ENCODE results near the gene KIF7.

Gene KIF7

DNA sequence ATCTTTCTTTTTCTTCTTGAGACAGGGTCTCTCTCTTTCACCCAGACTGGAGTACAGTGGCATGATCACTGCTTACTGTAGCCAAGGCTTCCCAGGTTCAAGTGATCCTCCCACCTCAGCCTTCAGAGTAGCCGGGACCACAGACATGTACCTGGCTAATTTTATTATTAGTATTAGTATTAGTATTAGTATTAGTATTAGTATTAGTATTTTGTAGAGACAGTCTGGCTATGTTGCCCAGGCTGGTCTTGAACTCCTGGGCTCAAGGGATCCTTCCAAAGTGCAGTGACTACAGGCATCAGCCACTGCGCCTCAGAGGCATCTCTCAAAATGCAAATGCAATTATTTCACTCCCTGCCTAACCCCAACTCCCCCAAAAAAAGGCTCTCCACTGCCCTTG is 1.7 kb downstream of the KIF7 start:
- DNase-seq, result peak in 1 of 10 donors; percentile 7
- intact Hi-C loops (cut with DNase I), result no loop called here

DNA sequence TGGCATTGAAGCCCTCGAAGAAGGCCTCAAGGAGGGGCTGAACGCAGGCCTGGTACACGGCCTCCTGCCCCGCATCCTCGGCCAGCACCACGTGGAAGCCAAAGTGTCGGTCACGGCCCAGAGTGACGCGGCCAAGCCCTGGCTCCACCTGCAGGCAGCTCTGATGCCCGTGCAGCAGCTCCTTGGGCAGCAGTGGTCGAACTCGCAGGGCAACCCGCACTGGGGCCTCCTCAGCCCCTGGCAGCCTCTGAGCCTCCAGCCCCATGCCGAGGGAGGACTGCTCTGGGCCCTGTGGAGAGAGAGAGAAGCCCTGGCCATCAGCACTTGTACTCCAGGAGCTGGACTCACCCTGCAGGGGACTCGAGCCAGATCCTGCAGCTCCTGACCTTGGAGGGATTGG is 2.6 kb downstream of the KIF7 start:
- intact Hi-C loops (cut with DNase I), result no loop called here
- DNase-seq, result peak in 1 of 10 donors; percentile 52

GRCh38 chr15:89652131-89652530 is 3.1 kb downstream of the KIF7 start:
- intact Hi-C loops (cut with DNase I), result no loop called here
- no peak for DNase-seq

GRCh38 chr15:89649716-89650115 is 5.6 kb downstream of the KIF7 start:
- DNase-seq, result no peak
- intact Hi-C loops (cut with DNase I), result no loop called here

DNA sequence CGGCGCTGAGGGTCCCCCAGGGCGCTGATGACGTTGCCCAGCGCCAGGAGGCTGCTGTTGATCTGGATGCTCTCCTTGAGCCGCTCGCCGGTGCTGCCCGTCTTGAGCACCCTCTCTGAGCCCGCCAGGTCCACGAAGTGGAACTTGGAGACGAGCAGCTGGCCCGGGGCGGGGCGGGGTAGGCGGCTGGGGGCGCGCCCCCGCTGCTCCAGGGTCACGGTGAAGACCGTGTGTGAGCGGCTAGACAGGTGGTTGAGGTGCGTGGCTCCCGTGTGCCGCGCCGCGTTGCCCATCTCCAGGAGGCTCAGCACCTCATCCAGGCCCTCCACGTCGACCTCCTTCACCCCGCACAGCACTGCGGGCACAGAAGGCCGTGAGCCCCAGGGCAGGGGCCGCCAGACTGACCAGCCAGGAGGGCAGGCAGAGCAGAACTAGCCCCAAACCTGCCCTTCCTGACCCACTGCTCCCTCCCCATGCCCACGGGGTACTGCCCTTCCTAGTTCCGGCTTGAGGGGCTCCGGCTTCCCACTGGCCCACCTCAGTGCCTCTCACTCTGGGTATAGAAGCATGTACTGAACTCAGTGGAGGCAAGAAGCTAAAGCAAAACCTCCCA is 6.1 kb downstream of the KIF7 start:
- intact Hi-C loops (cut with DNase I), result no loop called here
- DNase-seq, result no peak

DNA sequence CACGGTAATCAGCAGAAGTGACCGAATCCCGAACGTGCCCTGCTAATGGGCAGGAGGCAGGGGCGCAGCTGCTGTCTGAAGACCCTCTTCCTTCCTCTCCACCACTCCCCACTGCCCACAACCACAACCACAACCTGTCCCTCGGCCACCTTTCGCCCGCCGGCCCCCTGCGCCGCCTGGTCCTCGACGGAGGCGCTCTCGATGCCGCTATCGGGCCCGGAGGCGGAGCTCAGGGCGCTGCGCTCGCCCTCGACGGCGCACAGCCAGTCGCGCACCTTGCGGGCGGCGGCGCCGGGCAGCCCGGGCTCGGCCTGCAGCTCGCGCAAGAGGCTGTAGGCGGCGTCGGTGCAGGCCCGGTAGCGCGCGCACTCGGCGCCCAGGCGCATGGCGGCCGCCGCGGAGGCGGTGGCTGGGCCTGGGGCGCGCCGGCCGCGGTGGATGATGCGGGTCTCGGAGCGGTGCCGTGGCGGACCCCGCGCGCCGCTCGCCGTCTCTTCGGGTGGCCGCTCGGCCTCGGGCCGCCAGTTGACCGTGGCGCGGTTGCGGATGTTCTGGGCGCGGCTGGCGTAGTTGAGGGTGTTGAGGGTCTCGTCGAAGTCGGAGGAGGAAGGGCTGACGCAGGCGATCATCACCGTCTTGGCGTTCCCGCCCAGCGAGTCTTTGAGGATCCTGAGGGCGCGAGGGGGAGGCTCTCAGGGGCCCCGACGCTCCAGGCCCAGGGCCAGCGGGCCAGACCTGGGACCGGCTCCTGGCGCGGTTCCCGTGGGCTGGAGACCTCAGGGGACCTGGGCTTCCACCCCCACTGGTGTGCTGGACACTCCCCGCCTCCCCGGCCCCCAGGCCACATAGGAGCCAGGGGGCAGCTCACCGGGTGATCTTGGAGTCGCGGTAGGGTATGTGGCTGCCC is 6.9 kb downstream of the KIF7 start:
- intact Hi-C loops (cut with DNase I), result no loop called here
- DNase-seq, result no peak

DNA sequence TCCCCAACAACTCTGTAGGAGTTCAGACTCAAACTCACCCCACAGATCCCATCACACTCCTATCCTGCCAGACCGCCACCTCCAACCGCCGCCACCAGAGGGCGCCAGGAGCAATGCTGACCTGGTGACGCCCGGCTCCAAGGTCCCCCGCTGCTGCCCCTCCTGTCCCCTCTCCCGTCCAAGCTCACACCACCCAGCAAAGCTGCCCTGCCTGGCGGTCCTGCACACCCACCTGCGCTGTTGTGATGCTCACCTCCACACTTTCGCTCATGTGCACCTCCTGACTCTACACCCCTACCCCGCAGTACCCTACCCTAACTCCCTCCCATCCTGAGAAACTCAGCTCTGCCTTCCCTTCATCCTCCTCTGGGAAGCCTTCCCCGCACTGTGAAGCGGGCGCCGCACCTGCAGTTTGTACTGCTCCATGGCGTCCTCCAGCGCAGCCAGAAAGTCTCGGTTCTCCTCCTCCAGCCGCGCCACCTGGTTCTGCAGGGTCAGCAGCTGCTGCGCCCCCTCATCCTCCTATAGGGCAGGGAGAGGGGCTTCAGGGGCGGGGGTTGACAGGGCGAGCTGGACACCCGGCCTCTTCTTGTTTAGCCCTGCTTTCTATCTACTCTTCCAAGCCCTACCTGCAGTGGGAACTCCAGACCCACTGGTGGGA is 7.9 kb downstream of the KIF7 start:
- DNase-seq, result peak in 6 of 10 donors; percentile 52 to 93 (median 62)
- intact Hi-C loops (cut with DNase I), result no loop called here

DNA sequence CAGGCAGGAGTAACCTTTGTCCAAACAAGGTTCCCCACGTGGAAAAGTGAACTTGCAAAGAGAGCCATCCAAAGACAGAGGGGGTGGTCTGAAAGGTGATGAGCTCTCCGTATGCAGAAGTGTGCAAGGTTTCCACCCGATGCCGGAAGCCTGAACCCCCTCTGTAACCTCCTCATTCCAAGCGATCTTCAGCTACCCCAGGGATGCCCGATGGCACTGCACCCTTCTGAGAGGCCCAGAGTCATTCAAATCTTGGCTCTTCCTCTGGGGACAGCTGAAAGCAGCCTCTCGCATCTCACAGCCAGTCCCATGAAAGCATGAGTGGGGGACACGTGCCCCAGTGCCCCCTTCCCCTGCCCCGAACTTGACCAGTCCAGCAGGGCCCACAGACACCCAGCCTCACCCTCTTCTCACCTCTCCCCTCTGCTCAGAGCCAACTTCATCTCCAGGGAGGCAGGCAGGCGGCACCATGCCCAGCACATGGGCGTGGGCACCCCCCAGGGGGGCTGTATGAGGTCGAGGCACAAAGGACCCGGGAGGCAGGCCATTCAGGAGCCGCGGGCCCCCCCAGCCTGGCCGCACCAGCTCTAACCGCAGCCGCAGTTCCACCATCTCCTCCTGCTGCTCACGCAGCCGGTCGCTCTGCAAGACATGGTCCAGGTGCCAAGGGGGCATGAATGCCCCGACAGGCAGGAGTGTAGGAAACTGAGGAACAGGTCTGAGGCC is 8.7 kb downstream of the KIF7 start:
- intact Hi-C loops (cut with DNase I), result no loop called here
- no peak for DNase-seq

GRCh38 chr15:89645680-89646079 is 9.6 kb downstream of the KIF7 start:
- no peak for DNase-seq
- intact Hi-C loops (cut with DNase I), result no loop called here

DNA sequence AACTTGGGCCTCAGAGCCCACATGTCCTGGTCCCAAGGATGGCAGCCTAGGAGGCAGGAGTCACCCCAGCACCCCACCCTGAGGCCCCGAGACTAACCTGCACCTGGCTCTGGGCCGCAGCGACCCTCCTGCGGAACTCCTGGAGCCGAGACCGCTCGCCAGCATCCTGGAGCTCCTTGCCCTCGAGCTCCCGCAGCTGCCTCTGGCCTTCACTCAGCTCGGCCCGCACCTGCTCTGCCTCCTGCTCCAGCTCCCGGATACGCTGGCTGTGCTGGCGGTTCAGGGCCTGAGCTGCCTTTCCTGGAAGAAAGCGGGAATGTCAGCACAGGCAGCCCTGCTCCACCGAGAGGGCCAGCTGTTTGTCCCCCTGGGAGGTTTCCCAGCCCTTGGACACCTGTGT is 13.2 kb downstream of the KIF7 start:
- intact Hi-C loops (cut with DNase I), result no loop called here
- peak in 1 of 10 donors; percentile 84 for DNase-seq

DNA sequence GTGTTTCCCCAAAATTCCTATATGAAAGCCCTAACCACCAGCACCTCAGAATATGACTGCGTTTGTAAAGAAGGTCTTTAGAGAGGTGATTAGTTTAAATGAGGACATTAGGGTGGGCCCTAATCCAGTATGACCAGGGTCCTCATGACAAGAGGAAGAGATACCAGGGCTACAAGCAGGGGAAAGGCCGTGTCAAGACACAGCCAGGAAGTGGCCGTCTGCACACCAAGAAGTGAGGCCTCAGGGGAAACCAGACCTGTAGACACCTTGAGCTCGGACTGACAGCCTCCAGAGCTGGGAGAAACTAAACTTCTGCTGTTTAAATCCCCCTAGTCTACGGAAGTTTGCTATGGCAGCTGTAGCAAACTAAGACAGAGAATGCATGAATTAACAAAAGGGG is 14.2 kb downstream of the KIF7 start:
- DNase-seq, result no peak
- intact Hi-C loops (cut with DNase I), result no loop called here

- intact Hi-C loops (cut with DNase I), result no loop called here
- no peak for DNase-seq
Measured at GRCh38 chr15:89640245-89640644, 15.0 kb downstream of the KIF7 start.

- DNase-seq, result peak in 2 of 10 donors; percentile 34 to 73
- intact Hi-C loops (cut with DNase I), result no loop called here
Measured at GRCh38 chr15:89633585-89633984, 21.7 kb downstream of the KIF7 start.

DNA sequence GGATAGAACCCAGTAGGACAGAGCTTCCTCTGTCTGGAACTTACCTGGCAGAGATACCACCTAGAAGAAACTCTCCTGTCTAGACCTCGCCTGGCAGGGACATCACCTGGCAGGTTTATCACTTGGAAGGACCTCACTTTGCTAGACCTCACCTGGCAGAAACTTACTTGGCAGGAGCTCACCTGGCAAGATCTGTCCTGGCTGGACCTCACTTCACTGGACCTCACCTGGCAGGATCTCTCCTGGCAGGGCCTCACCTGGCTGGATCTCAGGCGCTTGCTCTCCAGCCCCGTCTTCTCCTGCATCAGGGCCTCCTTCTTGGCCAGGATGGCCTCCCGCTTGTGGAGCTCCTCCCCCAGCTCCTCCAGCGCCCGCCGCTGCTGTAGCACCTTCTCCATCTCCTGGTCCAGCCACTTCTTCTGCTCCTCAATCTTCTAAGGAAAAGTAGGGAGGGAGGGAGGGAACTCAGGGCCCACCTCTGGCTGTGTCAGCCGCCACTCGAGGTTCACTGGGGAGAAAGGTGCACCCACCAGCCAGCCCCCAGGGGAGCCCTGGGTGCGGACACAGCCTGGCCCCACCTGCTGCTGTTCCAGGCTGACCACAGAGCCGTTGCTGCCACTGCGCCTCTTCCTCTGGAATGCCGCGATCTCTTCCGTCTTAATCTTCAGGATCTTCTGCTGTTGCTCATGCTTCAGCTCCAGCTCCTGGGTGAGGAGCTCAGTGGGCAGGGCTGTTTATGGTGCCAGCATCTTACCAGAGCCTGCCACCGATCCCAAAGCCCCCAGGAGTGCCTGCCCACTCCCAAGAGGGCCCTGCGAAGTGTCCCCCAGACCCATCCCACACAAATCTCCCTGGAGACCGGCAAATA is 22.5 kb downstream of the KIF7 start:
- intact Hi-C loops (cut with DNase I), result no loop called here
- peak in 2 of 10 donors; percentile 31 to 76 for DNase-seq

GRCh38 chr15:89631902-89632264 is 23.4 kb downstream of the KIF7 start:
- intact Hi-C loops (cut with DNase I), result no loop called here

DNA sequence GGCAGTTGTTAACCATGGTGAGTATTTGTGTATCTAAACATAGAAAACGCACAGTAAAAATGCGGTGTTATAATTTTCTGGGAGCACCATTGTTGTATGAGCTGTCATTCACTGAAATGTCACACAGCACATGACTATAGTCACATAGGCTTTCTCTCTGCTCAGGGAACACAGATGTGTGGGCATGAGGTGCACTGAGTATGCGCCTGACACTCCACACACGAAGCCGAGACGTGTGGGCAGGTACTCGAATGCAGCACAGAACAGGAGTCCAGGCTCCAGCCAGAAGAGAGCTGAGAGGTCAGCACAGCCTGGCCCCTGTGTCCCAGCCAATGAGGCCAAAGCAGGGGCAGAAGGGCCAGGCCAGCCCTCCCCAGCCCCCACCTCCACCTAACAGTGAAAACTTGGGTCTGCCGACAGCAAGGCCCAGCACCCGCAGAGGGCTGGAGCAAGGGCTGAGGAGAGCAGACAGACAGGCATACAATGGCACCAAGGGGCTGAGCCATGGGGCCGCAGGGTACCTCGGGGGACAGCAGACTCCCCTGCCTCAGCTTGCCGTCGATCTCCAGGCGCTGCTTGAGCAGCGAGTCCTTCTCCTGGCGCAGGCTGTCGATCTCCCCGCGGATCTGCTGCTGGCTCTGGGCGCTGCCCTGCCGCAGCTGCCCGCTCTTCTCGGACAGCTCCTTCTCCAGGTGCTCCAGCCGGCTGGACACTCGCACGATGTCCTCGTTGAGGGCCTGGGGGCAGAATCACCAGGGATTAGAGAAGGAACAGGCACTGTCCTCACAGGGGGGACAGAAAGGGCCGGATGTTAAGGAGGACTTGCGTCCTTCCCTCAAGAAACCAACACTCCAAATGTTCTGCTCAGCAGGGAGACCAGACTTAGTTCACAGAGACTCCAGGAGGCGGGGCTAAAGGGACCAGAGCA is 24.0 kb downstream of the KIF7 start:
- DNase-seq, result peak in 2 of 10 donors; percentile 59 to 75
- intact Hi-C loops (cut with DNase I), result no loop called here

More at GRCh38 chr15:89631902-89632264, 23.4 kb downstream of the KIF7 start:
- DNase-seq, result peak in 1 of 10 donors; percentile 67

DNA sequence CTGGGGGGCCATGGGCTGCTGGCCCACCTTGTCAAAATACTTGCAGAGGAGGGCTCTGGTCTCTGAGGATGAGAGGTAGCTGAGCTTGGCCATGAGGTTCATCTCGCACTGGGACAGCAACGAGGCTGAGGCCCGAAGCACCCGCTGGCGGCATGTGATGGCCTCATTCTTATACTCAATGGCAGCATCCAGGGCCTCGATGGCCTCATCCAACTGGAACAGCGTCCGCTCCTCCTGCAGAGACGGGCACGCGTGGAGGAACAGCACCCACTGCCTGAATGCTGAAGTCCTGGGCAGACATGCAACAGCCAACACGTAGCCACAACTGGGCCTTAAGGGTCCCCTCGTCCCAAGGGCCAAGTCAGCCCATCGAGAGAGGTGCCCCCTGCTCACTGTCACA is 25.0 kb downstream of the KIF7 start:
- DNase-seq, result no peak
- intact Hi-C loops (cut with DNase I), result no loop called here

DNA sequence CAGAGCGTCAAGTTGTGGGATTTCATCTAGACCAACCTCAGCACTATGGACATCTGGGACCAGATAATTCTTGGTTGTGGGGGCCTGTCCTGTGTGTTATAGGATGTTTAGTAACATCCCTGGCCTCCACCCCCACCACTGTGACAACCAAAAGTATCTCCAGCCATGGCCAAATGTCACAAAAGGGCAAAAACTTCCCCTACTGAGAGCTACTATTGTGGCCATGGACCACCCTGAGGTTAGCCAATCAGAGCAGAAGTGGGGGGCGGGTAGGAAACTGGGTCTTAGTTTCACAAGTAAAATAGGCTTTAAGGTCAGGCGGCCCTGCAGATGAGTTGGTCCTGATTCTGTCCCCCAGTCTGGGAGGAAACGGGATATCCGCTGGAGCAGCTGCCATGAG is 25.4 kb downstream of the KIF7 start:
- no peak for DNase-seq
- intact Hi-C loops (cut with DNase I), result no loop called here
